Measurements from ENCODE around the gene STAT5B.

GRCh38 chr17:42287977-42288802, 12.0 kb upstream of the STAT5B start, which contains the start of gene STAT5A:
- TF ChIP-seq CTCF (IDR thresholded peaks at IDR 0.05), result no peak
- TF ChIP-seq POLR2A (IDR thresholded peaks at IDR 0.05), result peak in 1 of 2 donors; percentile 90

Data from thyroid gland (tissue), 4 donors.